Measurements from ENCODE around the gene TOX2.

The TOX2 gene

DNA sequence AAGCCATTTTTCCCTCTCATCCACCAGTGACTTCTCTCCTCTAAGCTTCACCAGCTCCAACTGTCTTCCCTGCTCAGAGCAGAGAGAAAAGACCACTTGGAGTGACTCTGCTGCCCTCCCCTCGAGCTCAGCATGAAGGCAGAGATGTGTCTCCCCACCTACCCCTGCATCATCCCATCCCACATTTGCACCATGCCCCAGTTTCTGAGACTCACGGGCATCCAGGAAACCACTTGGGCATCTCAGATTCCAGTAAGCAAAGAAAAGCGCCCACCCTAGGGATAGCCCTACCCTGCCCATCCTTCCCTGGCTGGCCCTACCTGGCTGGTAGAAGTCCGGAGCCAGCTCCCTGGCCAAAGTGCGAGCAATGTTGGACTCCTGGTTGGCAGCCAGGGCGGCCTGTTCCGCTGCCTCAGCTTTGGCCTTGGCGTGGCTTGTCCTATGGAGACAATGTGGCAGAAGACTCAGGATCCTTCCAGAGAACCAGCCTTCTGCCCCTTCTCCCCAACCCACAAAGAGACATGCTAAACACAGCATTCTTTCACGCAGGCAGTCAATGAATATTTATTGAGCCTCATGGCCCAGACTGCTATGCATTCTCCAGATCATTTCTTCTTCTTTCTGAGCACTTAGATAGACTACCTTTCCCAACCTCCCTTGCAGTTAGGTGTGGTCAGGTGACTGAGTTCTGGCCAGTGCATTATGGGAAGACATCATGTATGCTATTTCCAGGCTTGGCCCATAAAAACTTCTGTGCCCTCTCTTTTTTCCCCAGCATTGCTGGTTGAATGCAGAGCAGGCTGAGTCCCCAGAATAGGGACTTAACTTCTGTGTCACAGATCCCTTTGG, 203.8 kb downstream of the TOX2 start:
- Mint-ChIP-seq H3K27me3 (peaks cover 21% of the 10 kb centered on the region), H3K27ac (no peak overlapping the region), H3K4me3 (no peak overlapping the region), H3K9me3 (ENCODE audit: low read depth) (no peaks in the 10 kb centered on the region), H3K4me1 (ENCODE audit: low read depth) (peaks cover 4% of the 10 kb centered on the region), H3K36me3 (no peaks in the 10 kb centered on the region)
